HepG2 (cell line): Measurements from ENCODE around the gene FRK. TPM values are rescaled to one million over a fixed set of nuclear protein-coding genes. Genes with fewer than 3 reads are reported as not detected.

Experiments
- BRD4 ChIP-seq: sonication (generic); formaldehyde crosslinking; IDR thresholded peaks from 2 replicates; pipeline ENCODE4 v1.4.0; 2020; ENCODE audit warnings: missing genetic modification reagents
- HHEX ChIP-seq: IDR thresholded peaks from 2 replicates; pipeline ENCODE4 v1.6.1; 2016; ENCODE audit warnings: control low read depth
- HMG20A ChIP-seq: IDR thresholded peaks from 2 replicates; pipeline ENCODE4 v1.6.1; 2016; ENCODE audit warnings: borderline replicate concordance
- HMG20B ChIP-seq: conservative IDR thresholded peaks from 2 replicates; pipeline ENCODE4 v1.6.1; 2016; ENCODE audit warnings: missing genetic modification reagents, missing compliant biosample characterization
- HNF1B ChIP-seq: sonication (generic); formaldehyde crosslinking; IDR thresholded peaks from 2 replicates; pipeline ENCODE4 v1.5.1; 2020; ENCODE audit warnings: mild to moderate bottlenecking, moderate library complexity, missing genetic modification reagents
- HNF4A ChIP-seq: sonication (generic); formaldehyde crosslinking; IDR thresholded peaks from 2 replicates; pipeline ENCODE4 v1.4.0; 2020; ENCODE audit warnings: missing genetic modification reagents
- MYC ChIP-seq: sonication (generic); formaldehyde crosslinking; IDR thresholded peaks from 2 replicates; pipeline ENCODE4 v1.9.0; 2021; ENCODE audit warnings: missing genetic modification reagents, borderline replicate concordance
- NRL ChIP-seq: sonication (generic); formaldehyde crosslinking; IDR thresholded peaks from 2 replicates; pipeline ENCODE4 v1.5.0; 2020; ENCODE audit warnings: missing genetic modification reagents, mild to moderate bottlenecking, moderate library complexity, borderline replicate concordance
- SKI ChIP-seq: fragments of 450-650 bp; IDR thresholded peaks from one replicate; pipeline ENCODE4 v1.6.1; 2018; ENCODE audit warnings: mild to moderate bottlenecking; ENCODE audit not compliant: partially characterized antibody
- SP2 ChIP-seq: sonication (generic); formaldehyde crosslinking; IDR thresholded peaks from 2 replicates; pipeline ENCODE4 v1.5.1; 2020; ENCODE audit warnings: mild to moderate bottlenecking, missing genetic modification reagents
- TP53 ChIP-seq: sonication (generic); formaldehyde crosslinking; conservative IDR thresholded peaks from 2 replicates; pipeline ENCODE4 v1.4.0; 2020; ENCODE audit warnings: missing genetic modification reagents
- ZNF329 ChIP-seq: sonication (generic); formaldehyde crosslinking; IDR thresholded peaks from 2 replicates; pipeline ENCODE4 v1.9.0; 2021; ENCODE audit warnings: low read depth, mild to moderate bottlenecking, missing genetic modification reagents
- ZNF513 ChIP-seq: sonication (generic); formaldehyde crosslinking; conservative IDR thresholded peaks from 2 replicates; pipeline ENCODE4 v1.5.0; 2020; ENCODE audit warnings: missing genetic modification reagents
- ZSCAN9 ChIP-seq: IDR thresholded peaks from 2 replicates; pipeline ENCODE4 v1.6.1; 2016; ENCODE audit warnings: borderline replicate concordance
- polyA plus RNA-seq, 8 experiments: library from polyadenylated mRNA; depleted of rRNA in 3 of 8; stranded (reverse) in 7 of 8; unstranded in 1 of 8; fragments of >200 nt; fragmentation: Illumina TruSeq in 4 of 8; extraction: Trizol in 4 of 8; gene quantifications; 2 replicates each; pipeline versions ENCODE4 v1.2.1 to v1.2.3, GENCODE V29; 2011 to 2016; ENCODE audit warnings: low read depth in 4 of 8, missing spikeins in 1 of 8, mixed read lengths in 1 of 8; ENCODE audit not compliant: insufficient read depth in 1 of 8
- total RNA-seq, 5 experiments: library from RNA; depleted of rRNA; stranded (reverse); fragments of >200 nt; fragmentation: Illumina TruSeq; extraction: Trizol; gene quantifications; 2 replicates each; pipeline ENCODE4 v1.2.3, GENCODE V29; 2016; ENCODE audit warnings: low read depth in 1 of 5
- TF ChIP-seq, protein P1 (sequence below): sonication (generic); formaldehyde crosslinking; IDR thresholded peaks from 2 replicates; pipeline ENCODE4 v1.4.0; 2020; ENCODE audit warnings: mild to moderate bottlenecking, missing genetic modification reagents
- TF ChIP-seq, protein P2 (sequence below): sonication (generic); formaldehyde crosslinking; IDR thresholded peaks from 2 replicates; pipeline ENCODE4 v1.8.0; 2022; ENCODE audit warnings: mild to moderate bottlenecking, missing genetic modification reagents, moderate library complexity
- TF ChIP-seq, protein P3 (sequence below): sonication (generic); formaldehyde crosslinking; IDR thresholded peaks from 2 replicates; pipeline ENCODE4 v1.4.0; 2020; ENCODE audit warnings: mild to moderate bottlenecking, missing genetic modification reagents

FRK gene
- total and polyA plus RNA-seq, 2 of the 13 experiments (the other 11 are each of a cell fraction or from before 2014, with no cell fraction given): 1.3 to 2.9 TPM

DNA sequence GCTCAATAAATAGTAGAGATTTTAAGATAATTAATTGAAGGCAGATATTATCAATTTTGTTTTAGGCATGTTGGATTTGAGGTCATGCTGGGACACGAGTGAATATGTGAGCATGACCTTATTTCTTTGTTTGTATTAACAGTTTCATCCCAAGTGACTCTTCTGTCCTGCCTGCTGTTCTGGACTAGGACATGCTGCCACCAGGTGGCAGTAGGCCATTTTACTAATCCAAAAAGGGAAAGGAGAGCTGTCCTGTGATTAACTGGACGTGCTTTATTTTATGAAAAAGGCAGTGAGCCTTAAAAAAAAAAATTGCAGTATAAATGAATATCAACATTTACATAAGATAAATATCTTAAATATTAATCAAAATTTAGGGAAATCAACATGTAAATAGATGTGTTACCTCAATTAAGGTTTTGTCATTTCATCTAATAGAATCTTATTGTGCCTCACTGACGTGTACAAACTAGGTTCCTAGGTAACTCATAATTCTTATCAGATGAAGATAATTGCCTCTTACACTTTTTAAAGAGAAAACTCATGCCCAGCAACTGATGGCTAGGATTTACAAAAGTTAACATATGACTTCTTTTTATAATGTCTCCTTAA is 49.8 kb downstream of the FRK start (continued):
- TF ChIP-seq, protein P1, sequence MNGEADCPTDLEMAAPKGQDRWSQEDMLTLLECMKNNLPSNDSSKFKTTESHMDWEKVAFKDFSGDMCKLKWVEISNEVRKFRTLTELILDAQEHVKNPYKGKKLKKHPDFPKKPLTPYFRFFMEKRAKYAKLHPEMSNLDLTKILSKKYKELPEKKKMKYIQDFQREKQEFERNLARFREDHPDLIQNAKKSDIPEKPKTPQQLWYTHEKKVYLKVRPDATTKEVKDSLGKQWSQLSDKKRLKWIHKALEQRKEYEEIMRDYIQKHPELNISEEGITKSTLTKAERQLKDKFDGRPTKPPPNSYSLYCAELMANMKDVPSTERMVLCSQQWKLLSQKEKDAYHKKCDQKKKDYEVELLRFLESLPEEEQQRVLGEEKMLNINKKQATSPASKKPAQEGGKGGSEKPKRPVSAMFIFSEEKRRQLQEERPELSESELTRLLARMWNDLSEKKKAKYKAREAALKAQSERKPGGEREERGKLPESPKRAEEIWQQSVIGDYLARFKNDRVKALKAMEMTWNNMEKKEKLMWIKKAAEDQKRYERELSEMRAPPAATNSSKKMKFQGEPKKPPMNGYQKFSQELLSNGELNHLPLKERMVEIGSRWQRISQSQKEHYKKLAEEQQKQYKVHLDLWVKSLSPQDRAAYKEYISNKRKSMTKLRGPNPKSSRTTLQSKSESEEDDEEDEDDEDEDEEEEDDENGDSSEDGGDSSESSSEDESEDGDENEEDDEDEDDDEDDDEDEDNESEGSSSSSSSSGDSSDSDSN (CRISPR knock-in tag): no peak
- no peak for TF ChIP-seq MYC
- no peak for TF ChIP-seq BRD4 (CRISPR knock-in tag)
- TF ChIP-seq, protein P2, sequence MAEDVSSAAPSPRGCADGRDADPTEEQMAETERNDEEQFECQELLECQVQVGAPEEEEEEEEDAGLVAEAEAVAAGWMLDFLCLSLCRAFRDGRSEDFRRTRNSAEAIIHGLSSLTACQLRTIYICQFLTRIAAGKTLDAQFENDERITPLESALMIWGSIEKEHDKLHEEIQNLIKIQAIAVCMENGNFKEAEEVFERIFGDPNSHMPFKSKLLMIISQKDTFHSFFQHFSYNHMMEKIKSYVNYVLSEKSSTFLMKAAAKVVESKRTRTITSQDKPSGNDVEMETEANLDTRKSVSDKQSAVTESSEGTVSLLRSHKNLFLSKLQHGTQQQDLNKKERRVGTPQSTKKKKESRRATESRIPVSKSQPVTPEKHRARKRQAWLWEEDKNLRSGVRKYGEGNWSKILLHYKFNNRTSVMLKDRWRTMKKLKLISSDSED (CRISPR knock-in tag): no peak
- no peak for TF ChIP-seq HMG20B (CRISPR knock-in tag)
- TF ChIP-seq, protein P3, sequence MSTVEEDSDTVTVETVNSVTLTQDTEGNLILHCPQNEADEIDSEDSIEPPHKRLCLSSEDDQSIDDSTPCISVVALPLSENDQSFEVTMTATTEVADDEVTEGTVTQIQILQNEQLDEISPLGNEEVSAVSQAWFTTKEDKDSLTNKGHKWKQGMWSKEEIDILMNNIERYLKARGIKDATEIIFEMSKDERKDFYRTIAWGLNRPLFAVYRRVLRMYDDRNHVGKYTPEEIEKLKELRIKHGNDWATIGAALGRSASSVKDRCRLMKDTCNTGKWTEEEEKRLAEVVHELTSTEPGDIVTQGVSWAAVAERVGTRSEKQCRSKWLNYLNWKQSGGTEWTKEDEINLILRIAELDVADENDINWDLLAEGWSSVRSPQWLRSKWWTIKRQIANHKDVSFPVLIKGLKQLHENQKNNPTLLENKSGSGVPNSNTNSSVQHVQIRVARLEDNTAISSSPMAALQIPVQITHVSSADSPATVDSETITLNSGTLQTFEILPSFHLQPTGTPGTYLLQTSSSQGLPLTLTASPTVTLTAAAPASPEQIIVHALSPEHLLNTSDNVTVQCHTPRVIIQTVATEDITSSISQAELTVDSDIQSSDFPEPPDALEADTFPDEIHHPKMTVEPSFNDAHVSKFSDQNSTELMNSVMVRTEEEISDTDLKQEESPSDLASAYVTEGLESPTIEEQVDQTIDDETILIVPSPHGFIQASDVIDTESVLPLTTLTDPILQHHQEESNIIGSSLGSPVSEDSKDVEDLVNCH (CRISPR knock-in tag): no peak
- no peak for TF ChIP-seq HNF1B
- no peak for TF ChIP-seq ZNF513
- no peak for TF ChIP-seq HNF4A (CRISPR knock-in tag)
- TF ChIP-seq TP53 (CRISPR knock-in tag): no peak
- TF ChIP-seq HHEX (CRISPR knock-in tag): no peak
- TF ChIP-seq ZNF329 (CRISPR knock-in tag): no peak
- TF ChIP-seq SKI: no peak
- TF ChIP-seq ZSCAN9 (CRISPR knock-in tag): no peak
- no peak for TF ChIP-seq HMG20A (CRISPR knock-in tag)
- TF ChIP-seq NRL (CRISPR knock-in tag): no peak
- no peak for TF ChIP-seq SP2
